IPS DF 6.9 (cell line): ENCODE measurements around the gene DMBT1.

Experiments used
- DNase-seq: peaks from one replicate; pipeline ENCODE4 v3.0.0-alpha.2; 2013; ENCODE audit warnings: low read depth, low spot score
- H3K27ac ChIP-seq: one replicate; pipeline ENCODE4 v1.5.1; 2013; ENCODE audit warnings: low read length, control low read depth
- H3K27me3 ChIP-seq: 2 replicates; pipeline ENCODE4 v1.6.1; 2013; ENCODE audit warnings: mild to moderate bottlenecking, low read length; ENCODE audit not compliant: control insufficient read depth, insufficient read depth
- H3K36me3 ChIP-seq: 2 replicates; pipeline ENCODE4 v1.6.1; 2013; ENCODE audit warnings: low read length; ENCODE audit not compliant: control insufficient read depth, insufficient read depth
- H3K4me1 ChIP-seq: 2 replicates; pipeline ENCODE4 v1.6.1; 2013; ENCODE audit warnings: low read length; ENCODE audit not compliant: control insufficient read depth, insufficient read depth
- H3K4me3 ChIP-seq: 2 replicates; pipeline ENCODE4 v1.5.1; 2013; ENCODE audit warnings: mild to moderate bottlenecking, low read length
- H3K9me3 ChIP-seq: 2 replicates; pipeline ENCODE4 v1.6.1; 2013; ENCODE audit warnings: low read length, inconsistent platforms; ENCODE audit not compliant: control insufficient read depth, insufficient read depth
- WGBS: extraction: QIAGEN DNeasy Blood & Tissue Kit; methylation state at CpG from one replicate; pipeline ENCODE4 v1.1.7; 2013; ENCODE audit warnings: mixed read lengths, missing lambda C conversion rate; ENCODE audit not compliant: insufficient read length, insufficient coverage; 5-methylcytosine and 5-hydroxymethylcytosine counted together

The DMBT1 gene

GRCh38 chr10:122657255-122657654 lies 96.7 kb downstream of the DMBT1 start:
- H3K36me3 ChIP-seq = no peaks in the 10 kb centered on the region
- H3K4me3 ChIP-seq = no peak overlapping the region

DNA sequence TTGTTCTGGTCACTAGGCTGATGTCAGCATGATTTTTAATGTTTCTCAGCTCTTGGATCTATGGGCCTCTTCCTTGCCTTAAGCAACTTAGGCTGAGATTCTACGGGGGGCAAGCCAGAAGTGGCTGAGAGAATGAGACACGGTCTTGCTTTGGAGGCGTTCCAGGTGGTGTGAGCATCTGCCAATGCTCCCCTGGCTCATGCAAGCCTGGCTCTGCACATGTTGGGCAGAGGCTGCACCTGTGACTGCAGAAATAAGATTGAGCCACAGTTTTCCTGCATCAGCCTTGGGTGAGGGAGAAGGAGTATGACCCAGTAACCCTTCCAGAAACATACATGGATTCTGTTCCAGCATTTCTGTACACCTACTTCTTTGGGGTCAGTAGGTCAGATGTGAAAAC lies 97.2 kb downstream of the DMBT1 start:
- no peaks in the 10 kb centered on the region for H3K9me3 ChIP-seq
- H3K27ac ChIP-seq = no peak overlapping the region
- H3K27me3 ChIP-seq = no peaks in the 10 kb centered on the region
- no peaks in the 10 kb centered on the region for H3K36me3 ChIP-seq
- no CpG with 5 or more reads among the region's 3 CpGs for WGBS
- DNase-seq = no peak
- no peak overlapping the region for H3K4me3 ChIP-seq
- H3K4me1 ChIP-seq = no peaks in the 10 kb centered on the region

More at GRCh38 chr10:122657255-122657654, 96.7 kb downstream of the DMBT1 start:
- no peak for DNase-seq
- Histone ChIP-seq H3K4me1 (no peaks in the 10 kb centered on the region), H3K27me3 (no peaks in the 10 kb centered on the region), H3K27ac (no peak overlapping the region), H3K9me3 (no peaks in the 10 kb centered on the region)
- no CpG with 5 or more reads among the region's 4 CpGs for WGBS

GRCh38 chr10:122658356-122659049 lies 97.9 kb downstream of the DMBT1 start:
- H3K27me3 ChIP-seq = no peaks in the 10 kb centered on the region
- H3K36me3 ChIP-seq = no peaks in the 10 kb centered on the region
- no peak overlapping the region for H3K27ac ChIP-seq
- H3K4me1 ChIP-seq = no peaks in the 10 kb centered on the region
- H3K4me3 ChIP-seq = no peak overlapping the region
- no CpG with 5 or more reads among the region's 8 CpGs for WGBS
- H3K9me3 ChIP-seq = no peaks in the 10 kb centered on the region
- DNase-seq = no peak

GRCh38 chr10:122659126-122659525 lies 98.6 kb downstream of the DMBT1 start:
- H3K36me3 ChIP-seq = no peaks in the 10 kb centered on the region
- H3K9me3 ChIP-seq = no peaks in the 10 kb centered on the region
- H3K27ac ChIP-seq = no peak overlapping the region
- H3K4me3 ChIP-seq = no peak overlapping the region
- no peak for DNase-seq
- no CpG with 5 or more reads among the region's 6 CpGs for WGBS
- H3K4me1 ChIP-seq = no peaks in the 10 kb centered on the region
- H3K27me3 ChIP-seq = no peaks in the 10 kb centered on the region

- no peaks in the 10 kb centered on the region for H3K27me3 ChIP-seq
- no CpG with 5 or more reads among the region's 7 CpGs for WGBS
- no peak overlapping the region for H3K4me3 ChIP-seq
- H3K9me3 ChIP-seq = no peaks in the 10 kb centered on the region
- DNase-seq = no peak
- no peak overlapping the region for H3K27ac ChIP-seq
- H3K36me3 ChIP-seq = no peaks in the 10 kb centered on the region
- H3K4me1 ChIP-seq = no peaks in the 10 kb centered on the region
Observed at GRCh38 chr10:122659651-122660050, 99.1 kb downstream of the DMBT1 start.

DNA sequence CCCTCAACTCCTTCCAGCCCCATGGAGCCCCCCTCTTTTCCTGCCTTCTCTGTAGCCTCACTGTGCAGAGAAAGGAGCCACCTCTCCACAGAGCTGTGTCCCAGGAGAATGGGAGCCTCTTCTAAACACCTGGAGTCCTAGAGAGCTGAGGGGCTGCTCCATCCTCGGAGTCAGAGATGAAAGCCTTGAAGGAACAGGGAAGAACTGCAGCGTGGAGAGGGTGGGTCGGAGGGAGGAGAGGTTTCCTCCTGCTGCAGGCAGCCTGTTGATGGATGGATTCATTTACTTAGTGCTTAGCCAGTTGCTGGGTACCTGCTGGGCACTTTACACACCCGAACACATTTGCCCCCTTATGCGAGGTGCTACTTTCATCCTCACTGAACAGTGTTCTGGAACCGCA lies 100.1 kb downstream of the DMBT1 start:
- DNase-seq = no peak
- H3K36me3 ChIP-seq = no peaks in the 10 kb centered on the region
- H3K9me3 ChIP-seq = no peaks in the 10 kb centered on the region
- no peaks in the 10 kb centered on the region for H3K4me1 ChIP-seq
- H3K27me3 ChIP-seq = no peaks in the 10 kb centered on the region
- WGBS = no CpG with 5 or more reads among the region's 6 CpGs
- no peak overlapping the region for H3K27ac ChIP-seq
- no peak overlapping the region for H3K4me3 ChIP-seq

DNA sequence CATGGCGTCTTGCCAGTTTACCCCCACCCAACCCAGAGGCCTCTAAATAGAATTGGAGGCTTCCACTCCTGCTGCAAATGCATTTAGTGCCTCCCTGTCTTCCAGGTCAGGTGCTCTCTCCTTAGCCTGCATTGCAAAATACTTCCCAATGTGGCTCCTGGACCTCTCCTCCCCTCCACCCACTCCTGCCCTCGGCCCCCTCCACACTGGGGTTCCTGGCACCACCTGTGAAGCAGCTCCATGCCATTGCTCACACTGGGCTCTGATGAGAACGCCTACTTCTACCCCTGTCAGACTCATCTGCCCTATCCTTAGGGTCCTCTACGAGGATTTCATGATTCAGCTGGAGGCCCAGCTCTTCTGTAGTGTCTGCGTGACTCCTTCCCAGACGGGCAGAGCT lies 101.7 kb downstream of the DMBT1 start:
- Histone ChIP-seq H3K4me1 (no peaks in the 10 kb centered on the region), H3K4me3 (no peak overlapping the region), H3K27me3 (no peaks in the 10 kb centered on the region), H3K9me3 (no peaks in the 10 kb centered on the region), H3K27ac (no peak overlapping the region), H3K36me3 (no peaks in the 10 kb centered on the region)
- no peak for DNase-seq
- no CpG with 5 or more reads among the region's 6 CpGs for WGBS

- no peak overlapping the region for H3K4me3 ChIP-seq
- H3K27me3 ChIP-seq = no peaks in the 10 kb centered on the region
Observed at GRCh38 chr10:122663516-122664130, 103.1 kb downstream of the DMBT1 start.

GRCh38 chr10:122664501-122664900 lies 103.9 kb downstream of the DMBT1 start:
- H3K27me3 ChIP-seq = no peaks in the 10 kb centered on the region
- WGBS = no CpG with 5 or more reads among the region's 8 CpGs
- H3K4me1 ChIP-seq = no peaks in the 10 kb centered on the region
- H3K36me3 ChIP-seq = no peaks in the 10 kb centered on the region
- H3K4me3 ChIP-seq = no peak overlapping the region
- no peak for DNase-seq
- H3K9me3 ChIP-seq = no peaks in the 10 kb centered on the region
- H3K27ac ChIP-seq = no peak overlapping the region

More at GRCh38 chr10:122663516-122664130, 103.1 kb downstream of the DMBT1 start:
- H3K27ac ChIP-seq = no peak overlapping the region
- no peaks in the 10 kb centered on the region for H3K9me3 ChIP-seq
- DNase-seq = no peak
- WGBS = no CpG with 5 or more reads among the region's 5 CpGs
- H3K4me1 ChIP-seq = no peaks in the 10 kb centered on the region
- H3K36me3 ChIP-seq = no peaks in the 10 kb centered on the region

DNA sequence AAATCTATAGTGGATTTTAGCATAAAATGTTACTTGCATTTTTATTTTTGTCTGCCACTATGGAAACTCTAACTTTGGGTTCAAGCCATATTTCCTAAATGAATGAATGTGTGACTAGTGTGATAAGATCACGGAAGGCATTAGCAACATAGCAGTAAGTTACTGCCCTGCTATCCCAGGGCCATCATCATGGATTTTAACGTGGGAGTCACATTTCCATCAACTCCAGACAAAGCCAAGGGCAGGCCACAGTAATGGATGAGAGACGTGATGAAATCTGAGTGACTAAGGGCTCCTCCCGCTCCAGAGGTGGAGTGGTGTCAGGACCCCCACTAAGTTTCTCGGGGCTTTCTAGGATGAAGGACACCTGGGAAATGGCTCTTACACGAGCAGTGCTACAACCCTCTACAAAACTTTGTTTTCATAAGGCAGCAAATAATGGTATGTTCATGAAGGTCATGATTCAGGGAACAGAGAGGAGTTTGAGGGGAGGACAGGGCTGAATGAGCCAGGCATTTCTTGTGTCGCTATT lies 104.8 kb downstream of the DMBT1 start:
- H3K27me3 ChIP-seq = no peaks in the 10 kb centered on the region
- no CpG with 5 or more reads among the region's 7 CpGs for WGBS

More for the DNA sequence above, 104.8 kb downstream of the DMBT1 start:
- DNase-seq = no peak
- Histone ChIP-seq H3K27ac (no peak overlapping the region), H3K36me3 (no peaks in the 10 kb centered on the region), H3K4me1 (no peaks in the 10 kb centered on the region), H3K9me3 (no peaks in the 10 kb centered on the region), H3K4me3 (no peak overlapping the region)
